Medulla oblongata (tissue), 1 donor: ENCODE measurements around the gene DEFB113.

Experiments used
- DNase-seq: peaks from one replicate; pipeline ENCODE4 v3.0.0-alpha.2; 2015; ENCODE audit errors: extremely low spot score

Gene DEFB113

GRCh38 chr6:49937017-49937416 is 32.4 kb downstream of the DEFB113 start:
- DNase-seq = no peak

DNA sequence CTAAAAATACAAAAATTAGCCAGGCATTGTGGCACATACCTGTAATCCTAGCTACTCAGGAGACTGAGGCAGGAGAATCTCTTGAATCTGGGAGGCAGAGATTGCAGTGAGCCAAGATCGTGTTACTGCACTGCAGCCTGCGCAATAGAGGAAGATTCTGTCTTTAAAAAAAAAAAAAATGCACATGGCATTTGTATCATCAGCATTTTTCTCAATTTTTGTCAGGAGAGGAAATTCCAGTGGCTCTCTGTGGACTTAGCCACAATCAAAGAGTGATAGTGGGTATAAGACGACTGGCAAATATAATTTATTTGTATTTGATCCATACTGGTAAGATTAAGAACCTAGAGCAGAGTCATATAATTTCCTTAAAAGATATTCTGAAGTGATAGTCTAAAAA is 34.0 kb downstream of the DEFB113 start:
- DNase-seq = no peak

GRCh38 chr6:49934770-49935169 is 34.7 kb downstream of the DEFB113 start:
- no peak for DNase-seq

DNA sequence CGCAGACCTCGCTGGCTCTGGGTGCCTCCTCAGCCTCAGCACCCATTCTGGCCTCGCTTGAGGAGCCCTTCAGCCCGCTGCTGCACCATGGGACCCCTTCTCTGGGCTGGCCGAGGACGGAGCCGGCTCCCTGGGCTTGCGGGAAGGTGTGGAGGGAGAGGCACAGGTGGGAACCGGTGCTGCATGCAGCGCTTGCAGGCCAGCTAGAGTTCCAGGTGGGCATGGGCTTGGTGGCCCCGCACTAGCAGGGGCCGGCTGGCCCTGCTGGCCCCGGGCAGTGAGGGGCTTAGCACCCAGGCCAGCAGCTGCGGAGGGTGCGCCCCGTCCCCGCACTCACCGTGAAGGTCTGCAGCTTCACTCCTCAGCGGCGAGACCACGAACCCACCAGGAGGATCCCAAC is 35.9 kb downstream of the DEFB113 start:
- DNase-seq = no peak

DNA sequence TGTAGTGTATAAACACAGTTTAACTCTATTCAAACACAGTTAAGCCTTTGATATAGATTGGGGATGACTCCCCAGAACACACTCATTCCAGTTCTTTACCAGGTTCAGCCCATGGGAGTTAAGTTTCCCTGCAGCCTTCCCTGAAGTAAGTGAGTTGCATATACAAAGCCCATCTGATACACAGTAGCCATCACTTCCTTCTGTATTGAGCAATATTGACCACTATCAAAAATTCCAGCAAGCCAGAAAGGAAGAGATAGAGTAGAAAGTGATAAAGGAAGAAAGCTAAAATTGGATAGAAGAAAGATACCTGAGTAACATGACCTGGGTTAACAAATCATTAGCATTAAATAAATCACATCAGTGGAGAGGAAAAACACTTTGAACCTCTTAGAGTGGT is 40.1 kb downstream of the DEFB113 start:
- DNase-seq = no peak

GRCh38 chr6:49923826-49924225 is 45.6 kb downstream of the DEFB113 start:
- no peak for DNase-seq

- DNase-seq = no peak
Observed at GRCh38 chr6:49919935-49920644, 49.3 kb downstream of the DEFB113 start.

GRCh38 chr6:49919261-49919660 is 50.2 kb downstream of the DEFB113 start:
- no peak for DNase-seq

DNA sequence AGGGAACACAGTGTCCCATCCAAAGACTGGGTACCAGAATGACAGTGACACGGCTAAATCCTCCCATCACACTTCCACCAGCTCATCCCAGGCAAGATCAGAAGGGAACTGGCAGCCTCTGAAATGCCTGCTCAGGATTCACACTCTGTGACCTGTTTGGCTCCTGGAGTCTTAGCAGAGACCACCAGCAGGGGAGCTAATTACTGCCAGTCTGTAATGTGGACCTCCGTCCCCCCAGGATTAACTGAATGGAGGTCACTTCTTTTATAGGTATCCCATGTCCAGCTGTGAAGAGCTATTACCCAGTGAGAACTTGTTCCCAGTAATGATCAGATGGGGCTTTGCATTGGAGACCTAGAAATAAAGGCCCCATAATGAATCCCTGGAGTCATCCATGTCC is 50.6 kb downstream of the DEFB113 start:
- DNase-seq = no peak
